GM23248 (cell line): Measurements from ENCODE around the gene STARD13.

Experiments used
- EZH2 ChIP-seq: fragments of 200-600 bp; sonication (generic); IDR thresholded peaks from 2 replicates; pipeline ENCODE4 v1.6.1; 2018; ENCODE audit warnings: antibody characterized with exemption, mild to moderate bottlenecking; ENCODE audit not compliant: insufficient read depth, poor library complexity, severe bottlenecking
- EZH2phosphoT487 ChIP-seq: fragments of 200-600 bp; sonication (generic); IDR thresholded peaks from 2 replicates; pipeline ENCODE4 v1.6.1; 2018; ENCODE audit warnings: antibody characterized with exemption, moderate library complexity, mild to moderate bottlenecking, low read depth; ENCODE audit not compliant: insufficient read depth

DNA sequence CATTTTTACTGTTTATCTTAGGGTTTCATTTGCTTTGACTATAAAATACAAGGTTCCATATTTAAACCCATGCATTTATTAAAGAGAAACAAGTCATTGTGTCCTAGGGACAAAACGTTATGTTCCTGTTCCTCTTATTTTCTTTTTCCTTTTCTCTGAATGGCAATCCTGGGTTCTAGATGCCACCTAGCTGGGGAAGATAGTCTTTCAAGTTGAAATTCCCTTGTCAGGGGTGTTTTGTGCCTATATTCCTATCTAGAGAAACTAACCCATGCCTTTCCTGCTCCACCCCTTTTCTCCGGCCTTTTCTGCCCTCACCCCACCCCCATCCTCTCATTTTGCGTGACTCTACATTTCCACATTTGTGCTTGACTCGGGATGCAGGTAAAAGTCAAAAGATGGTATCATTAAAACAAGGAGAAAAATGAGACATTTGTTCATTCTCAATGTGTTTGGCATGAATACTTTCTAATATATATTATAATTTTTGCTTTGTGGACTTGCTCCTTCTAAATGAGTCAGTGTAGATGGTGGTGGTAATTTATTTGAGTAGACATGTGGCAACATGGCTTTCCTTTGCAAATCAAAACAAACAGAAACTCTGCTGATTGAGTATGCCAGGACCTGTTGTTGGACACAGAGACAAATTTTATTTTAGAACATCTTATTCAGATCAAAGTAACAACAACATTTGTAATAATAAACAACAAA is 26.8 kb upstream of the STARD13 start:
- TF ChIP-seq EZH2phosphoT487 (no peak), EZH2 (no peak)
